ENCODE results near the gene FZR1. TPM values are rescaled to one million over a fixed set of nuclear protein-coding genes. Genes with fewer than 3 reads are reported as not detected.

The FZR1 gene
- 10 to 100 TPM; 23.0 to 28.0 TPM for polyA plus RNA-seq

DNA sequence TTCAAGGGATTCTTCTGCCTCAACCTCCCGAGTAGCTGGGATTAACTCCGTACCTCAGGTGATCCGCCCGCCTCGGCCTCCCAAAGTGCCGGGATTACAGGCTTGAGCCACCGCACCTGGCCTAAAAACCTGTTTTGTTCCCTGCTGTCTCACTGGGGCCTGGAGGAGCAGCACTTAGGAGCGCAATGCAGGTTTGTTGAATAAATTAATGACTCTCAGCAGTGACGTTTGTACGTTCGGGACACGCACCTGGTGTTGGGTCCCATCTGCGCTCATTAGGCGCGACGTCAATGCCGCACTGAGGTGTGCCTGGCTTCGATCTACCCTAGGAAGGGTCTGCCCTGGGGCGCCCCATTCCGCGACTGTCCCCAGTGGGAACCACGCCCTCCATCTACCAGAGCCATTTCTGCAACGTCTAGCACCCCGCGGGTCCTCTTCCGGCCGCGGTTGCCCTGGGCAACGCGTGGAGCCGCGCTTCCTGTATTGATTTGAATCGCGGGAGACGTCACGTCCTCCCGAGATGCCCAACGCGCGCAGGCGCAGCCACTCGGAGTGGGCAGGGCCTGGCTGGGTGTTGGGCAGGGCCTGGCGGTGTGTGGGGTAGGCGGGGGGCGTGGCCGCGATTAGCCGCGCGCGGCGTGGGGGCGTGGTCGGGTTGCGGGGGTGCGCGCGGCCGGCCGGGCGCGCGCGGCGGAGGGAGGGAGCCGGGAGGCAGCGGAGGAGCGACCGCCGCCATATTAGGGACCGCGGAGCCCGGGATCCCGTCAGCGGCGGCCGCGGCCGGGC, at the start of gene FZR1:
Gene FZR1 (plus strand): TSS at position 714 of the 786 bp plus-strand sequence. CDS start 16,679 bp downstream, outside the sequence.
- no peaks in the 10 kb centered on the region for H3K27me3 ChIP-seq (ENCODE audit: control insufficient read depth in 1 of 2, insufficient read depth in 2 of 2, low read length in 2 of 2)
- H3K36me3 ChIP-seq (ENCODE audit: control insufficient read depth in 2 of 2, insufficient read depth in 2 of 2, low read length in 1 of 2), result peaks cover 4 to 11% of the 10 kb centered on the region in 2 donors
- H3K9me3 ChIP-seq (ENCODE audit: control insufficient read depth in 2 of 2, insufficient read depth in 1 of 2, low read depth in 1 of 2, low read length in 1 of 2), result peaks cover 0 to 2% of the 10 kb centered on the region in 2 donors
- peak within 1 kb of the TSS; percentile 86 to 98 for H3K4me3 ChIP-seq (ENCODE audit: low read depth in 1 of 2, low read length in 2 of 2)
- H3K4me1 ChIP-seq (ENCODE audit: control insufficient read depth in 2 of 2, insufficient read depth in 2 of 2, low read length in 1 of 2), result peaks cover 7 to 17% of the 10 kb centered on the region in 2 donors
- H3K27ac ChIP-seq (ENCODE audit: low read depth in 2 of 2, low read length in 1 of 2), result peak within 1 kb of the TSS; percentile 97 to 99
- WGBS, 2 donors, result 1% methylated on average over 58 to 79 of the region's 79 CpGs

DNA sequence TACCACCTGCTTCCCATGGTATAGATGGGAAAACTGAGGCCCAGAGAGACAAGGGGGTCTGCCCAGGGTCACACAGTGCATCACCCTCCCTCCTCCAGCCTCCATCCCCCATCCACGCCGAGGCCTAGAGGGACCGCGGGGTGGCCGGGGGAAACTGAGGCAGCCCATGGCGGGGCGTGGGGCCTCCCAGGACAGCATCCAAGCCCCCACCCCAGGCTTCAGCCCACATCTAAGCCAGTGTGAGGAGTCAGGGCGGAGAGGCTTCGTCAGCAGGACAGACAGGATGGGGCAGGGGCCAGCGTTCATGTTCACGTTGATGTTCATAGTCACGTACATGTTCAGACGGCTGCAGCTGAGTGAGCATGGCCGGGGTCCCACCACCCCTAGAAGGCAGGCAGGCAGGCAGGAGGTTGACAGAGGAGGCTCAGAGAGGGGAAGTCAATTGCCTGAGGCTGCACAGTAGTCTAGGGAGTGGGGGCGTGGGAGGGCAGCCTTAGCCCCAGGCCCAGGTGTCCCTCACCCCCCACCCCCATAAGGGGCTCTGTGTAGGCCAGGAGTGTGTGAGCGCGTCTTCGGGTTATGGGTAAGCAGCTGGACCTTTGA, 49.1 kb upstream of the FZR1 start:
- WGBS, 2 donors, result 76 to 78% methylated on average over 18 of the region's 18 CpGs
- Histone ChIP-seq H3K36me3 (ENCODE audit: control insufficient read depth in 2 of 2, insufficient read depth in 2 of 2, low read length in 1 of 2) (peaks cover 5 to 62% of the 10 kb centered on the region in 2 donors), H3K4me1 (ENCODE audit: control insufficient read depth in 2 of 2, insufficient read depth in 2 of 2, low read length in 1 of 2) (peaks cover 4 to 6% of the 10 kb centered on the region in 2 donors), H3K27me3 (ENCODE audit: control insufficient read depth in 1 of 2, insufficient read depth in 2 of 2, low read length in 2 of 2) (no peaks in the 10 kb centered on the region), H3K9me3 (ENCODE audit: control insufficient read depth in 2 of 2, insufficient read depth in 1 of 2, low read depth in 1 of 2, low read length in 1 of 2) (no peaks in the 10 kb centered on the region), H3K27ac (ENCODE audit: low read depth in 2 of 2, low read length in 1 of 2) (peak overlapping the region in 1 of 2 donors; percentile 35), H3K4me3 (ENCODE audit: low read depth in 1 of 2, low read length in 2 of 2) (no peak overlapping the region)

DNA sequence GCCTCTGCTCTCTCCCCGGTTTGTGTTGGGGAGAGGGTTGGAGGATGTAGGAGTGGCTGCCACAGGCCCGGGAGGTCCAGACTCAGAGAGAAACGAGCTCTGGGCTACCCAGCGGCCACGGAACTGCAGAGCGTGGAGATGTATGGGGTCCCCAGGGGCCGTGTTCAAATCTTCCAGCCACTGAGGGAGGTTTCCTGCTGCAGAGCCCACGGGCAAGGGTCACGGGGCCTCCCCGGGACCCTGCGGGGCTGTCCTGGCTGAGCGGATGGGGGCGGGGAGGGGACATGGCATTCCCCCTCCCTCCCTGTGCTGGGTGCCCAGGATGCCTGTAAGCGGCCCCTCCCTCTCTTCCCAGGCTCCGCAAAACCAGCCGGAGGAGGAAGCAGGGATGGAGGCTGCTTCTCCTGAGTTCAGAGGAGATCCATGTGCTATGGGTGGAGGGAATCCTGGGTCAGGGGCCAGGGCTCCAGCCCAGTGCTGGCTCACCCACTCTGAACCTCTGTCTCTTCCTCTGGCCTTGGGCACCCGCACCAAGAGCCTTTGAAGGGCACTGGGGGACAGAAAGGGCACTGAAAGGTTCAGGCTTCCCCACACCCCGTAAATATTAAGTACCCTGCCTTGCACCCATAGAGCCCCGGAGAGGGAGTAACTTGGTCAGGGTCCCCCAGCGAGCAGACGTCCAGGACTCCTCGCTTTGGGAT, 48.4 kb upstream of the FZR1 start:
- Histone ChIP-seq H3K9me3 (ENCODE audit: control insufficient read depth in 2 of 2, insufficient read depth in 1 of 2, low read depth in 1 of 2, low read length in 1 of 2) (no peaks in the 10 kb centered on the region), H3K36me3 (ENCODE audit: control insufficient read depth in 2 of 2, insufficient read depth in 2 of 2, low read length in 1 of 2) (peaks cover 2 to 57% of the 10 kb centered on the region in 2 donors), H3K4me1 (ENCODE audit: control insufficient read depth in 2 of 2, insufficient read depth in 2 of 2, low read length in 1 of 2) (peaks cover 4 to 6% of the 10 kb centered on the region in 2 donors), H3K27ac (ENCODE audit: low read depth in 2 of 2, low read length in 1 of 2) (peak overlapping the region; percentile 35 to 36), H3K4me3 (ENCODE audit: low read depth in 1 of 2, low read length in 2 of 2) (no peak overlapping the region), H3K27me3 (ENCODE audit: control insufficient read depth in 1 of 2, insufficient read depth in 2 of 2, low read length in 2 of 2) (no peaks in the 10 kb centered on the region)
- 59 to 68% methylated on average over 22 of the region's 22 CpGs for WGBS, 2 donors

DNA sequence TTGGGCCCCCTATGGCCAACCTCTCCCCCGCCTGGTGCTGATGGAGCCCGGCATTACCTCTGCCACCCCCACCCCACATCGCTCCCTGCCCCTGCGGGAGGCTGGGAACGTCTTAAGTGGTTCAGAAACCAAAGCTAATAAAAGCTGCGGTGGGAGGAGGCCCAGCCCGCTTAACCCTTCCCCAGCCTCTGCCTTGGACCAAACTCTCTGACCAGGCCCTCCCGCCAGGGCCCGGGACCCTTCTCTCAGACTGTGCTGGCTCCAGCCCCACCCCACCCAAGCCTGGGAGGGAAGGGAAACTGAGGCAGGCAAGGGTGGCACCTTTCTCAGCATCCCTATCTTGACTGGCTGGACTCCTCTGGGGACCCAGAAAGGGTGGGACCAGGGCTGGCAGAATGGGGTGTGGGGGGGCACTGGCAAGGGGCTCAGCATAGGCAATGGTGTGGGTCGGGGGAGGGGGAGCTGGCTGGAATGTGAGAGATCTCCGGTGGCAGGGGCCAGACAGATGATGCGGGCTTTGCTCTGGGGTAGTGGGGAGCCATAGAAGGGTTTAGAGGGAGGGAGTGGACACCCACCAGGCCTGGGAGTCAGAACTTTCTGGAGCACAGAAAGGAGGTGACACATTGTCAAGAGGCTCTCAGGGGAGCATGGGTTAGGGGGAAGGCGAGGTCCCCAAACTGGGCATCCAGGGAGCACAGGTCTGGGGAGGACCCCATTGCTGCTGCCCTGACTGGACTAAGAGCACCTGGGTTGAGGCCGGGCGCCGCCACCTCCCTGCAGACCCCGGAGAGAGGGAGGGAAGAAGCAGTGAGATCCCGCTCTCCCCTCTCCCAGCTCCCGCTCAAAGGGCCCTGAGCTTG, 47.7 kb upstream of the FZR1 start:
- WGBS, 2 donors, result 62 to 66% methylated on average over 16 to 19 of the region's 19 CpGs
- H3K9me3 ChIP-seq (ENCODE audit: control insufficient read depth in 2 of 2, insufficient read depth in 1 of 2, low read depth in 1 of 2, low read length in 1 of 2), result no peaks in the 10 kb centered on the region
- H3K27me3 ChIP-seq (ENCODE audit: control insufficient read depth in 1 of 2, insufficient read depth in 2 of 2, low read length in 2 of 2), result no peaks in the 10 kb centered on the region
- peaks cover 4 to 6% of the 10 kb centered on the region in 2 donors for H3K4me1 ChIP-seq (ENCODE audit: control insufficient read depth in 2 of 2, insufficient read depth in 2 of 2, low read length in 1 of 2)
- H3K36me3 ChIP-seq (ENCODE audit: control insufficient read depth in 2 of 2, insufficient read depth in 2 of 2, low read length in 1 of 2), result peaks cover 0 to 49% of the 10 kb centered on the region in 2 donors
- H3K27ac ChIP-seq (ENCODE audit: low read depth in 2 of 2, low read length in 1 of 2), result peak overlapping the region; percentile 36 to 79
- H3K4me3 ChIP-seq (ENCODE audit: low read depth in 1 of 2, low read length in 2 of 2), result no peak overlapping the region

DNA sequence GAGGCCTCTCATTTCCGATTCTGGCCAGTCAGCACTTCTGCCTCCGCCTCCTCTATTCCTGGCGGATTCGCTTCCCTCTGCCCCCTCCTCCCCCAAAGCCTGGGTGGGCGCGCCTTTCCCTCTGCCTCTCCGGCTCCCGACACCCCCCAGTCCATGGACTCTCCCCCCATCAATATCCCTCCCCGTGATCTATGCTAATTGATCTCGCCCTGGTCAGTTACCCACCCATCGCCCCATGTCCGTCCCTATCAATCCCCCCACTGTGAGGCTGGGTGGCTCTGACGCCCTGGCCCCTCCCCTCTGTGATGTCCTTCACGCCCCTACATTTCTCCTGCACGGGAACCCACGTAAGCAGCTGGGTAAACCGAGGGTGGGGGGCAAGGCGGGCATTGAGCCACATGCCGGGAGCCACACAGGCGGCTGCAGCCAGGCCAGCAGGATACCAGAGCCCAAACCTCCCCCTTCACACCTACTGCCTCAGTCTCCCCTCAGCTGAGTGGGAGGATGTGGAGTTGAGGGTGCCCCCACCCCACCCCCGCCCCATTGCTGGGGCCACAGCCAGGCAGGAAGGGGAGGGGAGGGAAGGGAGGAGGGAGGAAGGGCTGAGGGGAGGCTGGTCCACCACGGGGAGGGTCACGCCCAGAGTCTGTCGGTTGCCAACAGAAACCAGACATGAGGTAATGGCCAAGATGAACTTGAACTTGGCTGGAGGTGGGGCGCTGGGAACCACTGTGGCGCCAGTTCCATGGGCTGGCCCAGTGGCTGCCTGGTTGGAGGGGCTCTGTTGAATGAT, 46.8 kb upstream of the FZR1 start:
- Histone ChIP-seq H3K9me3 (ENCODE audit: control insufficient read depth in 2 of 2, insufficient read depth in 1 of 2, low read depth in 1 of 2, low read length in 1 of 2) (no peaks in the 10 kb centered on the region), H3K36me3 (ENCODE audit: control insufficient read depth in 2 of 2, insufficient read depth in 2 of 2, low read length in 1 of 2) (peaks cover 0 to 46% of the 10 kb centered on the region in 2 donors), H3K4me1 (ENCODE audit: control insufficient read depth in 2 of 2, insufficient read depth in 2 of 2, low read length in 1 of 2) (peaks cover 4 to 6% of the 10 kb centered on the region in 2 donors), H3K27ac (ENCODE audit: low read depth in 2 of 2, low read length in 1 of 2) (peak overlapping the region; percentile 36 to 79), H3K4me3 (ENCODE audit: low read depth in 1 of 2, low read length in 2 of 2) (no peak overlapping the region), H3K27me3 (ENCODE audit: control insufficient read depth in 1 of 2, insufficient read depth in 2 of 2, low read length in 2 of 2) (no peaks in the 10 kb centered on the region)
- WGBS, 2 donors, result 45 to 50% methylated on average over 25 to 26 of the region's 26 CpGs

DNA sequence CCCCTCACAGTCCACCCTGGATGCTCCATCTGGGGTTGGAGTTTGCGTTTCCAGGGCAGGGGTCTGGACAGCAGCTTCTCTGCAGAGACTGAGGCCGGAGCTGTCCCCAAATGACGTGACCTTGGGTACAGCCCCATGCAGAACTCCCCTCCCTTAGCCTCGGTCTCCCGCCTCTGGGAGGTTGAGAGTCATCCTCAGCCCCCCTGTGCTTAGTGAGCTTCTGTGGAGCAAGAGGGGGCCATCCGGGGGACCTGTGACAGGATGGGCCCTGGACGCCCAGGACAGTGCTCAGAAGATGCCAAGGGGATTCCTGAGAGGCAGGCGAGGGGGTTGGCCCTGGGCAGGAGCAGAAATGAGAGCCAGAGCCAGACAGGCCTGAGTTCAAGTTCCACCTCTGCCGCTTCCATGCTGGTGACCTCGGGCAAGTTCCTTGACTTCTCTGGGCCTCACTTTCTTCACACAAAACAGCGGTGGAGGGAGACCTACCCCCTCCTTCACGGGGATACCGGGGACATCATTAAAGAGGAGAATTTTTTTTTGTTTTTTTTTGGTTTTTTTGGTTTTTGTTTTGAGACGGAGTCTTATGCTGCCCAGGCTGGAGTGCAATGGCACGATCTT, 46.0 kb upstream of the FZR1 start:
- WGBS, 2 donors, result 82% methylated on average over 15 of the region's 15 CpGs
- Histone ChIP-seq H3K27me3 (ENCODE audit: control insufficient read depth in 1 of 2, insufficient read depth in 2 of 2, low read length in 2 of 2) (no peaks in the 10 kb centered on the region), H3K27ac (ENCODE audit: low read depth in 2 of 2, low read length in 1 of 2) (peak overlapping the region; percentile 36 to 79), H3K4me3 (ENCODE audit: low read depth in 1 of 2, low read length in 2 of 2) (no peak overlapping the region), H3K36me3 (ENCODE audit: control insufficient read depth in 2 of 2, insufficient read depth in 2 of 2, low read length in 1 of 2) (peaks cover 0 to 40% of the 10 kb centered on the region in 2 donors), H3K9me3 (ENCODE audit: control insufficient read depth in 2 of 2, insufficient read depth in 1 of 2, low read depth in 1 of 2, low read length in 1 of 2) (no peaks in the 10 kb centered on the region), H3K4me1 (ENCODE audit: control insufficient read depth in 2 of 2, insufficient read depth in 2 of 2, low read length in 1 of 2) (peaks cover 4 to 6% of the 10 kb centered on the region in 2 donors)

DNA sequence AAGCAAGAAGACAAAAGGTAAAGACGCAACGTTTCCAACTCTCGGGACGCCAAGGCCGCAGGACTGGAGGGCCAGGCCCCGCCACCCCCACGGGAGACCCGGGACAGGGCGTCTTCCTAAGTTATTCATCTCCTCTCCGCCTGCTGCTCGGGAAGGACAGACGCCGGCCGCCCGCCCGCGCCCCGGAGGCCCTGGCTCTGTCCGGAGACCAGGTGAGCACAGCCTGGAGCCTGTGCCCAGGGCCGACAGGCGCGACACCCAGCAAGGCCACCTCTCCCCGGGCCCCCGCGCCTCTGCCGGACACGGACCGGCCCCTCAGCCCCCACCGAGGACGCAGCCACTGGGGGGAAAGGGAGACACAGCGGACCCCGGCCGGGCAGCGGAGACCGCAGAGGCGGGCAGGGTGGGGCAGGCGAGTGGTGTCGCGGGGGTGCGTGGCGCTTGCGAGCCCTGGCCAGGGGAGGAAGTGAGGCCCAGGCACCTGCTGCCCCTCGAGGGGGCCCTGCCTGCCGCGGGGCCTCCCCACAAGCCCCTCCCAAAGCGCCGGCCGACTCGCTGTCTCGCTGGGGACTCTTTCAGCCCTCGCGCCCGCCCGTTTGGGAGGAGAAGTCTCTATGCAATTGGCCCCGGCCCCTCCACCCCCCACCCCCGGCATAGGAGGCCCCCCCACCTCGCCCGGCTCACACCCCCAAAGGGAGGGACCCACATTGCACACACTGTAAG, 43.0 kb upstream of the FZR1 start:
- Histone ChIP-seq H3K9me3 (ENCODE audit: control insufficient read depth in 2 of 2, insufficient read depth in 1 of 2, low read depth in 1 of 2, low read length in 1 of 2) (no peaks in the 10 kb centered on the region), H3K36me3 (ENCODE audit: control insufficient read depth in 2 of 2, insufficient read depth in 2 of 2, low read length in 1 of 2) (peaks cover 0 to 19% of the 10 kb centered on the region in 2 donors), H3K27me3 (ENCODE audit: control insufficient read depth in 1 of 2, insufficient read depth in 2 of 2, low read length in 2 of 2) (no peaks in the 10 kb centered on the region), H3K4me3 (ENCODE audit: low read depth in 1 of 2, low read length in 2 of 2) (no peak overlapping the region), H3K27ac (ENCODE audit: low read depth in 2 of 2, low read length in 1 of 2) (no peak overlapping the region), H3K4me1 (ENCODE audit: control insufficient read depth in 2 of 2, insufficient read depth in 2 of 2, low read length in 1 of 2) (peaks cover 4 to 6% of the 10 kb centered on the region in 2 donors)
- 78 to 83% methylated on average over 38 to 58 of the region's 58 CpGs for WGBS, 2 donors
